ENCODE measurements around the gene ACVR2A. TPM values are rescaled to one million over a fixed set of nuclear protein-coding genes. Genes with fewer than 3 reads are reported as not detected.

ACVR2A gene
- total RNA-seq, 1 experiment from 2014 or later = 12.5 TPM

DNA sequence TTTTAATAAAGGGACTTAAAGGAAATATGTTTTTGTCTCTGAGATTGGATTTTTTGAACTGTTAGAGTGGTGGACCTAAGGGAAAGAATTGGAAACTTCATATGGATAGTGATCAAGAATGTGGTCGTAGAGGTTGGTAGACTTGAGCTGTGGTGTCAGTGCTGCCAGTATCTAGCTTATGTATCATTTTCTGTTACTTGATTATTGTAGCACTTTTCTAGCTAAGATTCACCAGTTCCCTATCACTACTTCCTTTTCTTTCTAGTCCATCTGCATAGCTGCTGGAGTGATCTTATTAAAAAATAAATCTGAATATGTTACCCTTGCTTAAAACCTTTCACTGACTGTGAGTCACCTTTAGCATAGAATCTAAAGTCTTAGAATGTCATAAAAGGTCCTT, 6.0 kb downstream of the ACVR2A start:
- no peak overlapping the region for H3K4me3 Mint-ChIP-seq (ENCODE audit: low read depth, unreplicated experiment)
- H3K9me3 Mint-ChIP-seq (ENCODE audit: low read depth, unreplicated experiment) = no peaks in the 10 kb centered on the region
- CTCF ChIA-PET = no interaction called here
- intact Hi-C loops (cut with micrococcal nuclease; ENCODE audit: unreplicated experiment) = no loop called here
- H3K4me1 Mint-ChIP-seq (ENCODE audit: low read depth, unreplicated experiment) = peaks cover 71% of the 10 kb centered on the region
- peaks cover 10% of the 10 kb centered on the region for H3K36me3 Mint-ChIP-seq (ENCODE audit: insufficient read depth, unreplicated experiment)
- DNase-seq = no peak
- TF ChIP-seq CTCF (IDR thresholded peaks at IDR 0.05; ENCODE audit: unreplicated experiment) = no peak
- peak overlapping the region; percentile 14 for H3K27ac Mint-ChIP-seq (ENCODE audit: unreplicated experiment)
- no peaks in the 10 kb centered on the region for H3K27me3 Mint-ChIP-seq (ENCODE audit: unreplicated experiment)
- BruUV-seq (replicated peaks) = no TSS peak

DNA sequence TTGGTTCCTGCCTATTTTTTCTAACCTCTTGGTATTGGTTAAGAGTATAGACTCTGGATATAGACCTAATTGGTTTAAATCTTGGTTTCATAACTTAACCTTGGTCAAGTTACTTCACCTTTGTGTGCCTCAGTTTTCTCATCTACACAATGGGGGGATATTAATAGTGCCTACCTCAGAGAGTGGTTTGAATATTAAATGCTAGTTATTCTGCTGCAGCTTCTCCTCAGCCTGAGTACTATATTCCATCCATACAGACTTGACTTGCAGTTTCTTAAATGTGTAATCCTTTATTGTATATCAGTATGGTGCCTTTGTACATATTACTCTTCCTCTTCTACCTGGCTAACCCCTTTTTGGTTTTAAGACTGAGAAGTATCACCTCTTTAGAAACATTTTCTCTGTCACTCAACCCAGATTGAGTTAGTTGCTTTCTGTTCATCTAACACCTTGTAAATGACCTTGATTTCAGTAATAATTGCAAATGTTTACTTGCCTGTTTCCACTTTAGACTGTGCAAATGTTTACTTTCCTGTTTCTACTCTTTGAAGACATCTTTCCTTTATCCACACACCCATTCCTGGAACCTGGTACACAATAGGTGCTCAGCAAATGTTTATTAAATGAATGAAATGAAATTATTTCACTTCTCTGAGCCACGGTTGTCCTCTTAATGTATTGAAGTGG, 6.6 kb downstream of the ACVR2A start:
- no peak for DNase-seq
- H3K4me1 Mint-ChIP-seq (ENCODE audit: low read depth, unreplicated experiment) = peaks cover 68% of the 10 kb centered on the region
- no peak for TF ChIP-seq CTCF (IDR thresholded peaks at IDR 0.05; ENCODE audit: unreplicated experiment)
- no peak overlapping the region for H3K27ac Mint-ChIP-seq (ENCODE audit: unreplicated experiment)
- no peaks in the 10 kb centered on the region for H3K27me3 Mint-ChIP-seq (ENCODE audit: unreplicated experiment)
- CTCF ChIA-PET = no interaction called here
- H3K9me3 Mint-ChIP-seq (ENCODE audit: low read depth, unreplicated experiment) = no peaks in the 10 kb centered on the region
- no peak overlapping the region for H3K4me3 Mint-ChIP-seq (ENCODE audit: low read depth, unreplicated experiment)
- intact Hi-C loops (cut with micrococcal nuclease; ENCODE audit: unreplicated experiment) = no loop called here
- BruUV-seq (replicated peaks) = no TSS peak
- peaks cover 5% of the 10 kb centered on the region for H3K36me3 Mint-ChIP-seq (ENCODE audit: insufficient read depth, unreplicated experiment)

DNA sequence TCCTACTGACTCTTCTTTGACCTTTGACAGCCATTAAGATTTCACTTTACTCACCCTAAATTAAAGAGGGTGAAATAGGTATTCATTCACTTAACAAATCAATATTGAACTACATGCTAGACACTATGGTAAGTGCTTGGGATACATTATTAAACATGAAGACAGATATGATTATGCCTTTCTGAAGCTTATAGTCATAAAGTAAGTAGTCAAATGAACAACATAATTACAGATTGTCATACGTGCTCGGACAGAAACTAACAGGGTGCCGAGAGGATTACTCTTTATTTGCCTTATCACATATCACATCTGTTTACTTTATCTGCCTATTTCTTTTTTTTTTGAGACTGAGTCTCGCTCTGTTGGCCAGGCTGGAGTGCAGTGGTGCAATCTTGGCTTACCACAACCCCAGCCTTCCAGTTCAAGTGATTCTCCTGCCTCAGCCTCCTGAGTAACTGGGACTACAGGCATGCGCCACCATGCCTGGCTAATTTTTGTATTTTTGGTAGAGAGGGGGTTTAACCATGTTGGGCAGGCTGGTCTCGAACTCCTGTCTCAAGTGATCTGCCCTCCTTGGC, 9.8 kb downstream of the ACVR2A start:
- no peak overlapping the region for H3K4me3 Mint-ChIP-seq (ENCODE audit: low read depth, unreplicated experiment)
- no peaks in the 10 kb centered on the region for H3K9me3 Mint-ChIP-seq (ENCODE audit: low read depth, unreplicated experiment)
- intact Hi-C loops (cut with micrococcal nuclease; ENCODE audit: unreplicated experiment) = no loop called here
- CTCF ChIA-PET = interaction anchor here (0.7 kb wide), 1 partner anchor 45 kb away, joined by 3 read pairs; no protein-coding TSS in a partner anchor
- no peak for DNase-seq
- no peaks in the 10 kb centered on the region for H3K27me3 Mint-ChIP-seq (ENCODE audit: unreplicated experiment)
- no peaks in the 10 kb centered on the region for H3K36me3 Mint-ChIP-seq (ENCODE audit: insufficient read depth, unreplicated experiment)
- no peak overlapping the region for H3K27ac Mint-ChIP-seq (ENCODE audit: unreplicated experiment)
- TF ChIP-seq CTCF (IDR thresholded peaks at IDR 0.05; ENCODE audit: unreplicated experiment) = no peak
- peaks cover 46% of the 10 kb centered on the region for H3K4me1 Mint-ChIP-seq (ENCODE audit: low read depth, unreplicated experiment)
- no TSS peak for BruUV-seq (replicated peaks)

- intact Hi-C loops (cut with micrococcal nuclease; ENCODE audit: unreplicated experiment) = no loop called here
- CTCF ChIA-PET = interaction anchor here (0.5 to 1.5 kb wide), 3 partner anchors 10 to 390 kb away, joined by 3 to 4 read pairs (median 3); no protein-coding TSS in a partner anchor
- no peaks in the 10 kb centered on the region for H3K27me3 Mint-ChIP-seq (ENCODE audit: unreplicated experiment)
- H3K9me3 Mint-ChIP-seq (ENCODE audit: low read depth, unreplicated experiment) = no peaks in the 10 kb centered on the region
- no peak for TF ChIP-seq CTCF (IDR thresholded peaks at IDR 0.05; ENCODE audit: unreplicated experiment)
- no peak for DNase-seq
- H3K4me1 Mint-ChIP-seq (ENCODE audit: low read depth, unreplicated experiment) = peaks cover 39% of the 10 kb centered on the region
- H3K27ac Mint-ChIP-seq (ENCODE audit: unreplicated experiment) = no peak overlapping the region
- BruUV-seq (replicated peaks) = no TSS peak
- no peak overlapping the region for H3K4me3 Mint-ChIP-seq (ENCODE audit: low read depth, unreplicated experiment)
- H3K36me3 Mint-ChIP-seq (ENCODE audit: insufficient read depth, unreplicated experiment) = no peaks in the 10 kb centered on the region
Measured at GRCh38 chr2:147855316-147855715, 10.5 kb downstream of the ACVR2A start.
